NCI-H1048 (cell line): ENCODE results near the gene MDFIC.

ENCODE experiments used
- DNase-seq: peaks from one replicate; lab custom pipeline; 2025; lab: John Stamatoyannopoulos, UW

MDFIC gene

DNA sequence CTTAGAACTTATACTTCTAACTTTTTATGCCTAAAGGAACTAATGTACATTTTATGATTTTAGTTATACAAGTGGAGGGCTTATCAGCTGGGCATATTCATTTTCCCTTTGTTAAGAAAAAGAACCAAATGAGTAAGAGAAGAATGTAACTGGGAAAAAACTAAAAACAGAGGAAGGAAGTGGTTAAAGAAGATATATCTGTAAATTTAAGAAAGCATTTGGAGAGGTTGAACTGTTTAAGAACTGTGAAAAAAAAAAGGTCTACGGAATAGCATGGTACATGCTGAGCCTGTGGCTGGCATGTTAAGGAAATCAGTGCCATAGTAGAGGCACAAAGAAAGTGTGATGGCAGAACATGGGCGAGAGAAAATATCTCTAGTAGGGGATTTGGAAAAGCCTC lies 6.2 kb downstream of the MDFIC start:
- no peak for DNase-seq

DNA sequence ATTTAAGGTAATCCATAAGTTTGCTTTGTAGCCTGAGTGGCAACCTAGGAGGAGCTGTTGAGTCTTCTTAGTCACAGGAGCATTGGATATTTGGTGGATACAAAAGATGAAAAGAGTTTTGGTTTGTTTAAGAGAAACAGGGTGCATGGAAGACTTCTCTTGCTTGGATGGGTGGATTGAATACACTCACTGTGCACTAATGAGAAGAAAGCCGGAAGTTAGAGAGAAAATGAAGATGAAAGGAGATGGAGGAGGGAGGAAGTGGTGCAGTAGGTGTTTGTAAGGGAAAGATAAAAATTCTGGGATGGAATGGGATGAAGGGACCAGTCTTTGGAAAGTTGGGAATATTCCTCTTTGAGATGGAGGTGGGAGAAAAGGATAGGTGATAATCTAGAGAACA lies 7.7 kb downstream of the MDFIC start:
- no peak for DNase-seq

DNA sequence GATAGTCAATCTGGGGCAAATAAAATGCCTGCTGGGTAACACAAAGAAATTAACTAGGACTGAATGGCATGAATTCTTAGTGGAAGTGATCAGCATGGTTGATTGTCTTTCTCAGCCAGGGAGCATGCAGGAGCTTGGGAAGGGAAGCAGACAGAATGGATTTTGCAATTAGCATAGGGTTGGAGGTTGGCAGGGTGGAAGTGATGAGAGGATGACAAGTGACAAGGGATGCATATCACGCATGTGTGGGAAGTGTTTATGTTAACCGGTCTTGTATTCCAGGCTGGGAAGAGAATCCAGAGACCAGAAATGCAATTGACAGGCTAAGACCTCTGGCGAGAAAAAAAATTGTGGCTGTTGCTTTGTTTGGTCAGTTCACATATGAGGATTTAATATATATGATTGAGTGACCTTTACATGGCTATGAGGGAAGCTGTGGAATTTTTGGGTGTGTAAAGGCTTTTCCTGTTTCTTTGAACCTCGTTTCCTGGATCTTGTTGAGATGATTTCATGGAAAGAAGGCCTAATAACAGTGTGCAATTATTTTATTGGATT lies 8.3 kb downstream of the MDFIC start:
- DNase-seq: no peak

DNA sequence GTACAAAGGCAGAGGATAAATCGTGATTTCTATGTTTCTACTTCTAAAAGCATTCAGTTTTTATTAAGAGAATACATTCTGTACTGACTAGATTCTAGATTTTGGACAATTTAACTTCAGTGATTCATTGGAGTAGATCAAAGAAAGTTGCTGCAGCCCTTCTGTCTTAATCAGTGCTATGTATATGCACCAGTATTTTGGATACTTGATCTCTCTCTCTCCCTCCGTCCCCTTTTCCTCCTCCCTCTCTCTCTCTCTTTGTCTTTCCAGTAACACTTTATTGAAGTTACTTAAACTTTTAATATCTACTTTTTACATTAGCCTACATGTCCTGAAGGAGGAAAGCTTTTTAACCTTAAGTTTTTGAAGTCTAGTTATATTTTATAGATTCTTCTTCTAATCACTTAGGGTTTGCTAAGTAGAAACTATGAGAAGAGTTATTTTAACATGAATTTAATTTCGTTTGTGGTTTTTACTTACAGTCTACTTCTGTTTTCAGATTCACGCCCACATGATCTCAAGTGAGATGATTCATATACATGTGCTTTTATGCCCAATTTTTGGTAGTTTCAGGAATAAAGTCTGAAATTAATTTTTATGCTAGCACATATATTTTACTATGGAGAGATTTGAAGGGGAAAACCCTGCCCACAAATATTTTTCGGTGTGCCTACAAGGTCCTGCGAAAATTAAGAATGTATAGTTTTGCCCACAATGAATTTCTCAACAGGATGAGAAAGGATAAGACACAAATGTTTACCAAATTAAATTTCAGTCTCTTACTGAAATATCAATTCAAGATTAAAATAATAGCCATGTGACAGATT lies 9.1 kb downstream of the MDFIC start:
- DNase-seq: no peak

DNA sequence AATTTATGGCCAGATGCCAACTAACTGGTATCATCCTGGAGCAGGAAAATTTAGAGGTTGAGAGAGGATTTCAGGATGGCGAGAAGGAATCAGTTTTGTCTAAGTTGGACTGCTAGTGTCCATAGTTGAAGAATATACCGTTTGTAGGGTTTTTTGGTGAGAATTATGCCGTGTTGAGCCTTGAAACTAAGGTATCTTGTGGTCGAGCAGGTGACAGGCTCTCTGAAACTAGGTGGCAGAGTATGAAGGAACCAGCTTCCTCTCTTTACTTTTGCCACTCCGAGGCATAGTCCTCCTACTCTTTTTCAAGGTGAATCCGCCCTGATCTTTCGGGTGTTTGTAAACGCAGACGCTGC lies 9.7 kb downstream of the MDFIC start:
- no peak for DNase-seq

DNA sequence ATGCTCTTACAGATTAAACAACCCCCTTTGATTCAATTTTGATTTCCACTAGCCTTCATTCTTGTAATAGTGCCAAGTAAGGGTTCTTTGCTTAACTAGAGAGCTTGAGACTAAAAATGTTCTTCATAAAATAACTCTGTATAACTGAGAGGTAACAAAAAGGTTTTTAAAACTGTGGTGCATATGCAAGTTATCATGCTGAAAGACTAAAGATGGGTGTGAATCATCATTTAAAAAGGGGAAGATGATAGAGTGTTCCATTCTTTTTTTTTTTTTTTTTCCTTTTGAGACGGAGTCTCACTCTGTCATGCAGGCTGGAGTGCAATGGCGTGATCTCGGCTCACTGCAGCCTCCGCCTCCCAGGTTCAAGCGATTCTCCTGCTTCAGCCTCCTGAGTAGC lies 11.1 kb downstream of the MDFIC start:
- no peak for DNase-seq

DNA sequence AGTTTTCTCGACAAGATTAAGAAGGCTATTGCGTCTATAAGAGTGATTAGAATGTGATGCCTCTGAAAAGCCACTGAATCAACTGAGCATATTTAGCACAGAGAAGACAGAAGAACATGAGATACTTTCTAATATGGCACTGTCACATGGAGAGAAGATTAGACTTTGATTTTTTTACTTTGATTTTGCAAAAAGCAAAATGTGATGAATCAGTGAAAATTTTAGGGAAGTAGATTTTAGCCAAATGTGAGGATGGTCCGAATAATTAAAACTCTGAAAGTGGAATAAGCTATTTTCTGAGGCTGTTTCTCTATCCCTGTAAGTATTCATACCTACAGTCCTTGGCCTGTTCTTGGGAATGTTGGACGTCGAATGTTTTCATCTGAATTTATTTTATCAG lies 11.8 kb downstream of the MDFIC start:
- no peak for DNase-seq

DNA sequence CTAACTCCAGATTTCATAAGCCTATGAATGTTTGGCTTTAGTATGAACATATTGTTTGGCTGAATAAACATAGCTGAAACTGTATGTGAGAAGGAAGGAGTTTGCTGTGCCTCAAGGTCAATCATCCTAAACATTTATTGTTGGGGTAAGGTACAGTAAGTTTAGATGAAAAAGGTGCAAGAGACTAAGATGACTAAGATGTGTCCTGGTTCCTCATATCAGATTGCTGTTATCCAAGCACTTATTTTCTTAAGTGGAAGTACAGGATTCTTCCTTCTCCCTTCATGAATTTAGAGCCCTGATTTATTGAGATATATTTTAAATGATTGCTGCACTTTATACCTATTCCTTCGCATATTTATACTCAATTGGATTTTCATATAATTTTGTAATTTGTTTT lies 12.2 kb downstream of the MDFIC start:
- DNase-seq: no peak

DNA sequence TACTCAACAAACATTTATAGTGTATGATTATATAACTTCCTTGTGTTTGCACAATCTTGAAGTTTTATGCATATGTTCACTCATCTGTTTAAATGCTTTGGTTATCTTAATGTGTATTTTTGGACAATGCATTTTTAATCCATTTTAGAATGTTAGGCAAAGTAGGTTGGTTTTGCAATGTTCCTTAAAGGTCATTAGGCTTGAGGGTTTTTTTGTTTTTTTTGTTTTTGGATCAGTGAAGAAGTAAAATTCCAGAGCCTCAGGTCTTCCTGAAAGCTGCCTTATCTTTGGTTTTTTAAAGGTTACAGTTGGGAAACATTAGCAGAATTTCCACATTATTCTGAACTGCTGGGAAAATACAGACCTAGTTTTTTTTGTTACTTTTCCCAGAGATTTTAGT lies 12.8 kb downstream of the MDFIC start:
- DNase-seq: no peak

DNA sequence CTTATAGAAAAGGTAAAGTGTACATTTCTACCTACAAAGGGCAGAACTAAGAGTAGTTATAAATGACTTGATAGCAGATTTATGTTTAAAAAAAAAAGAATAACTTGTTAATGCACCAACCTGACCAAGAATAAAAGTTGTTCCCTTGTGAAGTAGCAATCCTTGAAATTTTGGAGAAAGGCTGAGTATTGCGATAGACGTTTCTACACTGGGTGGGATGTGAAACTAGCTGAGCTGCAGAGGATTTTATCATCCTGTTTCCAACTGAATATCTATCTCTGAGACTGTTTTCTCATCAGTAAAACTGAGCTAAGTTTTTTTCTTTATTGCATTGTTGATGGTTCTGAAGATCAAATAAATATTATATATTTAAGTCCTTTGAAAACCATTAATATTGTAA lies 14.6 kb downstream of the MDFIC start:
- DNase-seq: no peak

DNA sequence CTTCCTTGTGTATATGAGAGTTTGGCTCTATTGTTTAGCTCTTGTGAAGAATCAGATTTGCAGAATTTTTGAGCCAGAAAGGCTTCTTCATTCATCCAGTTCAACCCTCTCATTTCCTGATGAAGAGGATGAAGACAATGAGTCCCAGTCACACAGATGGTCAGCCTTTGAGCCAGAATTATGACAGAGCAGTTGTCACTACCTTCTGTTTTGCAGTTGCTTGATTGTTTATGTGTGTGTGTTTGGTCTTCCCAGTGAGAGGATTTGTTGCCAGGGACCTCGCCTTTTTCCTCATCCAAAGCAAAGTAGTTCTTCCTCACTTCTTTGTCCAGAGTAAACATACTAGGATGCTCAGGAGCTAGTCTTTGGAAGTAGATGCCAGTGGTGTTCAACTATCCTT lies 15.6 kb downstream of the MDFIC start:
- DNase-seq: no peak

DNA sequence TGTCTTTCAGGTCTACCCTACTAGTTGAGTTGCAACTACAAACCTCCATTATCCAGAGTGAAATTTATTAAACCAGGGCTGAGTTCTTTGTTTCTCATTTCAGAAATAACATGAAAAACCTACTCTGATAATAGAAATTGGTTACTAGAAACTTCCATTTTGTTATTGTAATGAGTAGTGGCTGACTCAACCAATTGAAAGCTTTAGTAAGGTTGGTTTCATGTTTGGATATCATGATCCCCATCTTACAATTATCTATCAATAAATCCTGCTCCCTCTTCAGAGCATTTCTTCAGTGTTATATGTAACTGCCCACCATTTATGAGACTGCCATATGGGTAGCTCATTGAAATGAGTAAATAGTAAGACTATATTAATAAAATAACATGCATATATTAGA lies 16.9 kb downstream of the MDFIC start:
- no peak for DNase-seq

DNA sequence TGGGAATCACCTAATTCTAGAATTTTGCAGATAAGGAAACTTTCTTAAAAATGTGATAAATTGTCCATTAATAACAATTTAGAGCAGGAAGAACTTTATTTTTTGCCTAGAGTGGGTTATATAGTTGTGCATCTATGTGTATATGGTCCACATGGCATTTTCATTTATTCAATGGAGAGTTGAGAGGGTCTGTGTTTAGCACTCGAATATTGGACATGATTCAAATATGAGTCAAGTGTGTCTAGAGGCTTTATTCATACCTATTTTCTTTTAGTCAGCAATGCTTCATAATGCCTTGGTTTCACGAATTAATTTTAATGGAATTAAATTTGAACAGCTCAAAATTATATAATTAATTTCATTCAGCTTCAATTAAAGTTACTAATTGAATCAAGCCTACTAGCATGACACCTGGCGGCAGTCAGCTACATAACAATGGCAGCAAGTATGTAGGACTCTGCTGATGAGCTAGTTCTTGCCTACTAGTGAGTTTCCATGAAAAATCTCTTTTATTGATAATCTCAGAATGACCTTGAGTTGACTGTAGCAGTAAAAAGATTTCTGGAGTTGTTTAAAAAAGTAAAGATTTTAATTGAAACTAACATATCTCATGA lies 17.7 kb downstream of the MDFIC start:
- DNase-seq: no peak

DNA sequence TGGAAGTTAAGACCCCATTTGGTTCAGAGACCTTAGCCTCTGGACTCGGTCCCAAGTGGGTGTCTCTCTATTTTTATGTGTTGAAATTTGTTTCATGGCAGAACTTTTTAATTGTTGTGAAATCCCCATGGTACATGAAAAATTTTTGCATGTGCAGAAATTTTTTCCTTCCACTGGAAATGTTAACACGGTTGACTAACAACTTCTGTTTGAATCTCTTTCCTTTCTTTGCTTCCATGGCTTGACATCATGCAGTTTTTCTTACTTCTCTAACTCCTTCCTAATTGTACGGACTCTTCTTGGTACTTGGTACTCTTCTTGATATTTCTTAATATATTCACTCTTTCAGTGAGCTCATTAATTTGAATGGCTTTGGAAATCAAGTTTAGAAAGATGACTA lies 18.3 kb downstream of the MDFIC start:
- no peak for DNase-seq

DNA sequence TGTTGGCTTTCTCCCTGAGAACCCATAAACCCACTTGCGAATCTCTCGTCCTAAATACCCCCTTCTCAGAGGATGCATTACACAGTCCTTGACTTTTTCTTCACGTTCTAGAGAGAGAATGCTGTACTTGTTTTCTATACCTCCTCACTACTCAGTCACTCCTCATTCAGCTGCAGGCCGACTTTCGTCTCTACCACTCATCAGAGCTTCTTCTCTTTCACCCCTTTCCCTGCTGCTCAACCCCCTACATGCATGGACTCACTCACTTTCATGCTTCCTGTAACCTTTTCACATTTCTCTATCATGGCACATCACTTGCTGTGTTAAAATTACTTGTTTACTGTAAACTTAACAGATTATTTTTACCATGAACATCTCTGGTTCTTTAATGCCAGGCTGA lies 19.8 kb downstream of the MDFIC start:
- no peak for DNase-seq

DNA sequence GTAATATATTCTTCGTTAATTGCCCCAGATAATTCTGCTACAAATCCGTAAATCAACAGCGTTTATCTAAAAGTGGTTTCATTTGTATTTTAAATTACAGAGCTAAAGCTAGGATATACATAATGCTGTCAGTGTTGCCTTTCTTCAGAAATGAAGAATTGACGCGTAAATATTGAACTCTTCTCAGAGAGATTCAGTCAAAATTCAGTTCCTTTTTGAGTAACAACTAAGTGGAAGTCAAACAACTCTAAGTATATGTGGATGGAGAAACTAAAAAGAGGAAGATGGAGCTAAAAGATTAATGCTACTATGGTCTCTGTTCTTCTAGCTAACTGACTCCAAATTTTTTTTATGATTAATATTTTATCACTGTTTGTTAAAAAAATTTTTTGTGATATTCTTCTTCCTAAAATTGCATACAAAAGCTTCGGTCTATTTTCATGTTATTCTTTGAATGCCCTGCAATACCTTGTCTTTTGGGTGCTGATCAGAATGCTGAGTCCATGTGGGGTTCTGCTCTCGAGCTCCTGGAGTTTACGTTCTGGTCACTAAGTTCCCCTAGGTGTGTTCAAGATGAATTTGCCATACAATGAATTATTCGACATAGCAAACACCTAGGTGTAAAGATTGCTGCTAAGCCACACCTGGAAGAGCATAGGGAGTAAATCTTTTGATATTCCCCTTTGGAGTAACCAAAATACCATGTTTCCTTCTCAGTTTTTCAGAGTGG lies 20.7 kb downstream of the MDFIC start:
- DNase-seq: no peak

DNA sequence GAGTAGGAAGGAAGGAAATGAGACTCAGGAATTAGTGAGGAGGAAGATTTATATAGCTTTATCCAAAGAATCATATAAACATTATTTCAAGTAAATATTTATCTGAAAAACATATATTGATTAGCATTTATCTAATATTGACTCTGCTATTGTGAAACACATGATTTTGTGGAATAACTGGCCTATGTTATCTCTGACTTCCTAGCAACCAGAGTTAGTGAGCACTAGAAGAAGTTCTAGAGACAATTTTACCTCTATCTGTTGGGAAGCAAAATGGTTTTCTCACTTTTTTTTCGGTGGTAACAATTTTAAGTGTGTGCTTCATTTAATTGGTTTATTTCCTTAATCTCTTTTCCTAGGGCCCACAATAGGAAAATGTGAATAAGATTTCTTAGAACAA lies 21.6 kb downstream of the MDFIC start:
- DNase-seq: no peak

DNA sequence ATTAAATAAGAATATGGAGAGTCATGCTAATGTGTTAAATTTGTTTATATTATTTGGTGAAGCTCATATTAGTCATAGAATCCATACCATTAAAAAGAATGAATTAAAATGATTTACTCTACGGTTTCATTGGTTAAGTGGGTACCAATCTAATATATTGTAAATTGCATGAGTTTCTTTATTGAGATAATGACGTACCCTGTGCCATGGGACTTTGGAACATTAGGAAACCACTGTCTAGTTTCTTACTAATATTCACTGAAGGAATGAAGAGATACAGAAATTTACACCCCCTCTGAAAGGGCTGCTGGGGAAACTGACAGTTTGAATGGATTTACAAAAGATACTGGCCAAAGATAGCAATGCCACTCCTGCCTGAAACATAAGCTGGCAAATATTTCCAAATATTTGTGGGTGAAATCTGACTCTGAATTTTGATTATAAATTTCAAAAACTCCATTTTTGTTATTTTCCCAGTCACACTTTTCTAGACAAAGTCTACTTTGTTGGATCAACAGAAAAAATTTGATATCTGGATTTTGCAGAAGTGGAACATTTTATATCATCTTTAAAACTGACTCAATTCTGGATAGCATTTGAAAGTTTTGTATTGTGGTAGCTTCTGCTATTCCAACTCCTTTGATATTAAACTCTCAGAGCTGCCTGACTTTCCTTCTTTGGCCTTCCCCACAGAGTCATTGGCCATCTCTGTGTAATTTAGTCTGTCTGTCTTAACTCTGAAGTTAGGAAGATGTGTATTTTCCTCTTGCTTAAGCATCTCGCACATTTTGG lies 22.3 kb downstream of the MDFIC start:
- no peak for DNase-seq

DNA sequence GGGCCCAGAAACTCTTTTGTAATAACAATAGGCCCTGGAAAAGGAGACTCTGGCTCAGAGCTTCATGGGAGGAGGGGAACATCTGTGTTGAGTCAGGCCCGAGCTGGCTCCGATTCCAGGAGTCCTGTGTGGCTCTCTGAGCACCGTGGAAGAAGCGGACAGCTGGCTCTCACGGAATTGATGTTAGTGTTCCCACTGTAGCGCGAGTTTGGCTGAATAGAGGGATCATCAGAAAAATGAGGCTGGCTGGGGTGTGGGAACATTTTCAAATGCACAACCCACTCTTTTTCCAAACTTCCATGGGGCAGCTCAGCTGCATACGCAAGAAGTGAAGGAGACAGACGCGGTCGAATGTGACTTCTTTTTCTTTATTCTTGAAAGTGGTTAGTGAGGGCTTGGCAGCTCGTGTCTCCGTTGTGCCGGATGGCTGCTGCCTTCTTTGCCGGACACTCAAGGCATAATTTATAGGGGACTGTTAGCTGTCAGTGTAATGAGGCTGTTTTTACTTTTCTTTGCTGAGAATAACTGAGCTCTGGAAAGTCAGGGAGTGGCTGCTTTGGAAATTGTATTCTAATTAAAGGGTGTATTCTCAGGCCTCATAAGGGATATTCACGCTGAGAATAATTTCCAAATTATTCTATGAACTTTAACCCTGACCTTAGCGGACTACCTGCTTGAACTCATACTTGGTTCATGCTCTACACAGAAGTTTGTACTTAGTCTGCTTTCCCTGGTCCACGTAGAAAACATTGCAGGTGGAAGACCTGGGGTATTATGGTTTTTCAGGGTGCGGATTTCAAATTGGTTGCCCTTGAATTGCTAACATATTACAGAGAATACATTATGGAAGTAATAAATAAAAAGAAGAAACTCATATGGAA lies 23.1 kb downstream of the MDFIC start:
- DNase-seq: no peak

DNA sequence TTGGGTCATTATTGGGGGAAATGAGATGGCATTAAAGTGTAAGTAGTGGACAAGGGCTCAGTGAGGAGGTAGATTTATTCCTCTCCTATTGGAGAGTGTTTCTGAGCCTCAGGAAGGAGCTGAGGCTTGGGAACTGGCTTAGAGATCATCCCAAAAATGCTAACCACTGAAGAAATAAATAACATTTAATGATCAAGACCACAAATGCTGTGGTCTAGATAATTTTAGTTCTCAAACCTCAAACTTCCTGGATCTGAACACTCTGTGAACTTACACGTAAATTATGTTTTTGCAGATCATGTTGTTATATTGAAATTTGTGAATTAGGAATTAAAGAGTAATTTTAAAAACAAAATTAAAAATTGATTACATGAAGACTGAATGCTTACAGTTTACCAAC lies 27.3 kb downstream of the MDFIC start:
- DNase-seq: no peak

DNA sequence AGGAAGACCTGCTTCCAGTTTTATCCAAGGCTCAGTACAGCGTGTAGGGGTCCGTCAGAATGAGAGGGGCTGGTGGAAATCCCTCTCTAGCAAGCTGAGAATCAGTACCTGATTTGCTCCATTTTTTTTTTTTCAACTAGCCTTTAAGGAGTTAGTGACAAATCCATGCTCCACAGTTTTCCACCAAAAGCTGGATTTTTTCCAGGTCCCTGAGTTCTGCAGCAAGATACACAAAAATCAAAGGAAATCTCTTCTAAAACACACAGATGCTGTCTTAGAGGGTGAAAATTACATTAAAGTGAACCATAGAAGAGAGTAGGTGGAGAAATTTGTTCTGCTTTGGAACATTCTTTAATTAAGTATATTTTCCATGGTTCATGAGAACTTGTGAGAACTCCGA lies 30.4 kb downstream of the MDFIC start:
- no peak for DNase-seq
